ACC112 (cell line): Measurements from ENCODE around the gene TBK1.

Source experiments
- H2AFZ ChIP-seq: fragments of 200-600 bp; sonication (generic); one replicate; pipeline ENCODE4 v1.6.0; 2017; ENCODE audit warnings: antibody characterized with exemption, low read length; ENCODE audit not compliant: unreplicated experiment
- H3K27ac ChIP-seq: fragments of 200-600 bp; sonication (generic); 2 replicates; pipeline ENCODE4 v1.5.1; 2014; ENCODE audit warnings: low read depth, mild to moderate bottlenecking, antibody characterized with exemption, low read length, moderate library complexity
- H3K27me3 ChIP-seq: fragments of 200-600 bp; sonication (generic); 2 replicates; pipeline ENCODE4 v1.6.1; 2014; ENCODE audit warnings: mild to moderate bottlenecking, antibody characterized with exemption, low read length, moderate library complexity, mixed read lengths; ENCODE audit not compliant: insufficient read depth
- H3K36me3 ChIP-seq: fragments of 200-600 bp; sonication (generic); 2 replicates; pipeline ENCODE4 v1.6.1; 2016; ENCODE audit warnings: mild to moderate bottlenecking, antibody characterized with exemption, low read length, moderate library complexity, mixed read lengths; ENCODE audit not compliant: insufficient read depth
- H3K4me1 ChIP-seq: fragments of 200-600 bp; sonication (generic); one replicate; pipeline ENCODE4 v1.6.1; 2016; ENCODE audit warnings: low read length, mixed read lengths; ENCODE audit not compliant: insufficient read depth, unreplicated experiment, control insufficient read depth
- H3K4me3 ChIP-seq: fragments of 200-600 bp; sonication (generic); 2 replicates; pipeline ENCODE4 v1.5.1; 2014; ENCODE audit warnings: mild to moderate bottlenecking, low read depth, low read length
- H3K79me2 ChIP-seq: fragments of 200-600 bp; sonication (generic); one replicate; pipeline ENCODE4 v1.6.0; 2016; ENCODE audit warnings: low read length; ENCODE audit not compliant: control insufficient read depth, unreplicated experiment, insufficient read depth

TBK1 gene

DNA sequence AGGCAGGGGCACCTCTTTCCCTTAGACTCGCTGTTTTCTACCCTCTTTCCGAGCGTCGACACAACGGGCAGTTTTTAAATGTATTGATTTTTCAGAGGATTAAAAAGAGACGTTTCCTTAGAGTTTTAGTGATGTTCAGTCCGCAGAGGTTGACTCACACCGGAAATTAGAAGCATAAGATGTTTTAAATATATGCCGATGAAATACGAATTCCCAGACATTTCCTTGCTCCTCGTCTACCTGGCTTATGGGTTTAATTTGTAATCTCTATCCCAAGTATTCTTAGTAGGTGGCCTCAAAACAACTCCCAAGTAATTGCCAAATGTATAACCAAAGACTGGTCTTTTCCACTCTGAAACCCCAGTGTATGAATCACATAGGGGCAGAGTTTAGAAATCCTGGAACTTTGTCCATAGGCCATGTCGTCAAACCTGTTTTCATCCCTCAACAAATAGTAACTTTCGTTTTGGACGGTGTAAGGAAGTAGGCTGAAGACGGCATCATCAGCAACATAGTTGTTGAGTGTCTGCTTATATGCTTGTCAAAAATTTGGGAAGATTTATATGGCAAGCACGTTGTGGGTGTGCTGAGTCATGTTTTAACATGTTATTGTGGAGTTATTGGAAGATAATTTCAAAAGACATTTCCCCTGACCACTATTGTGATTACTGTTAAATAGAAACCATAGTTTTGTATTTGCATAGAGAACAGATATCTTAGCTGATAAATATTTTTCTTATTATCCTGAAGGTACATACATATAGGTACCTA lies 824 bp downstream of the TBK1 start:
- Histone ChIP-seq H3K27ac (peak overlapping the region; percentile 98), H2AFZ (peak overlapping the region; percentile 76), H3K79me2 (peaks cover 48% of the 10 kb centered on the region), H3K36me3 (0 out of 2 replicates have a peak, but pooled peaks cover 4% of the 10 kb centered on the region), H3K4me3 (peak overlapping the region; percentile 88), H3K4me1 (peaks cover 26% of the 10 kb centered on the region), H3K27me3 (no peaks in the 10 kb centered on the region)

DNA sequence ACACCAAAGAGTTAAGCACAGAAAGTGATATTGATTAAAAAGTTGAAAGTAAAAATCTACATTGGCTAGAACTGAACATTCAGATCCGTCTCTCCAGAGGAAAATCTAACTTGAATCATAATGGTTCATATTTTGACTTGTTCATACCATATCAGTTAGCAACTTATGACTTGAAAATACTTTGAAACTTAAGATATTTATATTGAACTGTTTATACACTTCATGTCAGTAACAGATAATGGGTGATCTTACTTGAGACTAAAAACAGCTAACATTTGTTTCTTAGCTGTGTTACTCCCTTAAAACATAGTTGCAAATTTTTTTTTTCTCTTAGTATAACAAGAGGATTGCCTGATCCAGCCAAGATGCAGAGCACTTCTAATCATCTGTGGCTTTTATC lies 3.6 kb downstream of the TBK1 start:
- H3K27me3 ChIP-seq: no peaks in the 10 kb centered on the region
- peaks cover 41% of the 10 kb centered on the region for H3K4me1 ChIP-seq
- H3K4me3 ChIP-seq: no peak overlapping the region
- 0 out of 2 replicates have a peak overlapping the region, but pooled peaks have one; percentile 9 for H3K27ac ChIP-seq
- no peak overlapping the region for H2AFZ ChIP-seq
- H3K79me2 ChIP-seq: peaks cover 71% of the 10 kb centered on the region
- no peaks in the 10 kb centered on the region for H3K36me3 ChIP-seq

DNA sequence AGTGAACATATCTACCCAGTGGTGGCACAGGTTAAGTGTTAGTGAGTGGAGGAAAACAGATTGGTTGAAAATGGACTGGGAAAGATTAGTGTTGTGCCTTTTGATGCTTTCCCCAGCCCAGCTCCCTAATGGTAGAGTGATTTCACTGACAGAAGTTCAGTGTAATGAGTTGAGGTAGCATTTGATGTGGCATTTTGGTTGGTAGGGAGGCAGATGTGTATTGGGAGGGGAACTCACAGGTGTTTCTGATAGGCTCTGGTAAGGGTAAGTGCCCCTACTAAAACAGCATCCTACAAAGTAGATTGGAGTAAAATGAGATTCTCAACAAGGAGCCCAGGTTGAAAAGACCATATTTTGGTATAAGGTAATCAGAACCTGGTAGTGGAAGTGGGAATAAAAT lies 4.2 kb downstream of the TBK1 start:
- H3K4me1 ChIP-seq: peaks cover 40% of the 10 kb centered on the region
- no peaks in the 10 kb centered on the region for H3K36me3 ChIP-seq
- H3K27me3 ChIP-seq: no peaks in the 10 kb centered on the region
- H3K4me3 ChIP-seq: no peak overlapping the region
- no peak overlapping the region for H2AFZ ChIP-seq
- H3K79me2 ChIP-seq: peaks cover 73% of the 10 kb centered on the region
- peak overlapping the region; percentile 9; the same call in 1 of the 2 replicates for H3K27ac ChIP-seq

DNA sequence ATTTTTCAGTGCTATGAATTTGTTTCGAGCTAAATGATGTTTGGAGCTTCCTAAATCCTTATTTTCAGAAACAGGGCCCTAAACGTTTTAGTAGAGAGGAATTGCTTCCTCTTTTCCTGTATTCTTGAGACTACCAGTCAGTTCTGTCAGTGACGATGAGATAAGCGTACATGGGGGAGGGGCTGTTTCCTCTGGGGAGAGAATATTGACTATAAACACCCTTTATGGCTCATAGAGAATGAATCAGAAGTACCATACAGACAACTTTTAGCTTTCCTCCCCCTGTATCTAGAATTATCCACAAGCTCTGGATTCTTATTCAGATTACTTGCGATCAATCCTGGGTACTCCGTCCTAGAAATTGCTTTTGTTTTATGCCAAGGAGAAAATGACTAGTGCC lies 5.1 kb downstream of the TBK1 start:
- H3K4me3 ChIP-seq: no peak overlapping the region

DNA sequence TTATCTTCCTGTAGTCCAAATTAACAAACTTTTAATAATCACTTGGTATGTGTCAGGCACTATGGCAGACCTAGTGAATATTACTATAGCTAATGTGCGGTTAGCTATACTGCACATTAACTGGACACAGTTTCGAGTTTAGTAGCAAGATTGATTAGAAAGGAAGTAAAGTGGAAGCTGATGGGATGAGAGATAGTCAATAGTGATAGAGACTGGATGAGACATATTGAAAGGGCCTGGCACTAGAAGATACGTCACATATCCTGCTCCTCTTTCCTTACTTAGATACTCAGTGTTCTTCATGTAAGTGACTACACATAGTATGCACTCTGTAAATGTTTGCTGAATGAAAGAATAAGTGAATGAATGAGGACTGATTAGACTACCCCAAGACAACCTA lies 5.5 kb downstream of the TBK1 start:
- Histone ChIP-seq H3K79me2 (peaks cover 77% of the 10 kb centered on the region), H2AFZ (no peak overlapping the region), H3K4me1 (peaks cover 53% of the 10 kb centered on the region), H3K36me3 (peaks cover 5% of the 10 kb centered on the region; the same call in 1 of the 2 replicates), H3K27me3 (no peaks in the 10 kb centered on the region), H3K27ac (peak overlapping the region; percentile 72), H3K4me3 (no peak overlapping the region)

More for the DNA sequence above, 5.1 kb downstream of the TBK1 start:
- Histone ChIP-seq H3K4me1 (peaks cover 49% of the 10 kb centered on the region), H3K27me3 (no peaks in the 10 kb centered on the region), H2AFZ (no peak overlapping the region), H3K36me3 (0 out of 2 replicates have a peak, but pooled peaks cover under 1% of the 10 kb centered on the region), H3K27ac (peak overlapping the region; percentile 72), H3K79me2 (peaks cover 76% of the 10 kb centered on the region)

DNA sequence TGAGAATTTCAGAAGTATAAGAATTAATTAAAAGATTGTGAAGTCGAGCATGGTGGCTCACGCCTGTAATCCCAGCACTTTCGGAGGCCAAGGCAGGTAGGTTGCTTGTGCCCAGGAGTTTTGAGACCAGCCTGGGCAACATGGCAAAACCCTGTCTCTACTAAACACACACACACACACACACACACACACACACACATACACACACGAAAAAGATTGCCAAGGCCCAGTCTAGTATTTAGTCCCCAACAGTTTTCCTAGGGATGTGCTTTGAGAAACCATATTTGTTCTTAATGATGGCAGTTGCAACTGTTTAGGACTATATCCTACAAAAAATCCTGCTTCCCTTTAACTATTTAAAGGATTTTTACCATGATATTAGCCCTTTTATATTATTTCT lies 6.0 kb downstream of the TBK1 start:
- no peaks in the 10 kb centered on the region for H3K27me3 ChIP-seq
- H3K4me1 ChIP-seq: peaks cover 57% of the 10 kb centered on the region
- H2AFZ ChIP-seq: no peak overlapping the region
- peak overlapping the region; percentile 72 for H3K27ac ChIP-seq
- peaks cover 9% of the 10 kb centered on the region for H3K36me3 ChIP-seq
- no peak overlapping the region for H3K4me3 ChIP-seq
- peaks cover 77% of the 10 kb centered on the region for H3K79me2 ChIP-seq

DNA sequence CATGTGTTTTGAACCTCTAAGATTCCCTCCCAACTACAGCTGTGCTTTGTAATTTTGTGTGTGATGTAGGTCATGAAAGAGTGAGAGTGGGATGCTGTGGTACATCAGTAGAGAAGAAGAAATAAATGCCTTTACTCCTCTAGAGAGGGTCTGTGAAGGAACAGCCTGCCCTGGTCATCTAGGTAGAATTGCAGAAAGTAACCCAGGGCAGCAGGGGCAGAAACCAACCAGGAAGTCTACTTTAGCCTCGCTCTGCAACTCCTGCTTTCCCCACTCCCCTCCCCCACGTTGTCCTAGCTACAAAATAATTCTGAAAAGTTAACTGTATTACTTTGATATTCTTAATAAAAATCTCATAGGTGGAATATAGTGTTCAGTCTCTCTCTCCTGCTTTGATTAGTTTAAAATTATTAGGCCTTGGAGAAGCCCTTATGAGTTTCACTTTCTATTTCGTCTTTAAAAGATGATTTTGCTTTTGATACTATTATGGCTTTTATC lies 7.5 kb downstream of the TBK1 start:
- Histone ChIP-seq H3K27me3 (no peaks in the 10 kb centered on the region), H3K27ac (peak overlapping the region; percentile 72), H3K4me3 (peak overlapping the region; percentile 69), H3K79me2 (peaks cover 67% of the 10 kb centered on the region), H3K36me3 (peaks cover 9% of the 10 kb centered on the region), H3K4me1 (peaks cover 56% of the 10 kb centered on the region), H2AFZ (no peak overlapping the region)

DNA sequence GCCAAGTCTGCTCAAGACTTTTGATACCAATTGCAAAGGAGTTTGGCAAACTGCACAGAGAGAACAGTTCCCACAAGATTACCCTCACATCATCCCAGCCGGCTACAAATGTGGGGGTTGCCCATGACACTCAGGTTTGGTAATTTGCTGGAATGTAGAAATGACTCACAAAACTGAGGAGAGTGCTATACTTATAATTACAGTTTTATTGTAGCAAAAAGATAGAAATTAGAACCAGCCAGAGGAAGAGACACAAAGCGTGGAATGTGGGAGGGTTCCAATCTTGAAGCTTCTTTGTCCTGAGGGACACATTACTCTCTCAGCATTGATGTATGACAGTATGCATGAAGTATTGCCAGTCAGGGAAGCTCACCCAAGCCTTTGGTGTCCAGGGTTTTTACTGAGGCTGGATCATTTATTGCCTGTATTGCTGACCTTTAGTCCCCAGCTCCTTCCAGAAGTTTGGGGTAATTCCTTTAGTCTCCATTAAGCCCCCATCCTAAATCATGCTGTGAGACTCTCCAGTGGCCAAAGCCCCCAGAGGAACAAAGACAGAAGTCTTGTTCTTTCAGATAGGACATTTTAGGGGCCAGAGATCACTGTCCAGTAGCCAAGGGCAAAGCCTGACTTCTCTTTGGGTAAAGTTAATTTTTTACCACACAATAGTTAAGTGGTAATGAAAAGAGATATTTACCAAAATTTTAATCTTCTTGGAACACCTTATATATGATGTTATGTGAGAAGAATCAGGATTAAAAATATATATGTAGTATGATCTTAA lies 9.9 kb downstream of the TBK1 start:
- Histone ChIP-seq H3K36me3 (peaks cover 29% of the 10 kb centered on the region), H2AFZ (no peak overlapping the region), H3K27ac (peak overlapping the region; percentile 81)

DNA sequence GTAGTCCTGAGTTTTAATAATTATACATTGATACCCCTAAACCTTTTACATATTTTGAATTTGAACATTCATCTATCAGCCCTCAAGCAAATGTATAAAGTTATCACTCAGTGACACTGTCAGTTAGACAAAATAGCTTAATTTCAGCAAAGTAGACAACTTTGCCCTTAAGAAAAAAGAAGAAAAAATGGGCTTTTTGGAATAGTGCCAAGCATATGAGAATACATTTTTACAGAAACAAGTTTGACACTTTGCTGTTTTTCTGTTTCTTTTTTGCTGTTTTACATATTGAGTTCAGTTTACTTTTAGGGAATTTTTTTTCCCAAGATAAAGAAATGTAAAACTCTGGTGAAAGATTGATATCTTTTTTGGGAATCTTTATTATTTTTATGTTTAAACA lies 14.3 kb downstream of the TBK1 start:
- peaks cover 19% of the 10 kb centered on the region for H3K4me1 ChIP-seq
- no peak overlapping the region for H2AFZ ChIP-seq
- H3K4me3 ChIP-seq: no peak overlapping the region
- H3K27ac ChIP-seq: no peak overlapping the region
- peaks cover 13% of the 10 kb centered on the region for H3K79me2 ChIP-seq
- no peaks in the 10 kb centered on the region for H3K27me3 ChIP-seq
- peaks cover 46% of the 10 kb centered on the region for H3K36me3 ChIP-seq

More for the DNA sequence above, 9.9 kb downstream of the TBK1 start:
- no peaks in the 10 kb centered on the region for H3K27me3 ChIP-seq
- H3K4me3 ChIP-seq: no peak overlapping the region
- H3K79me2 ChIP-seq: peaks cover 48% of the 10 kb centered on the region
- peaks cover 49% of the 10 kb centered on the region for H3K4me1 ChIP-seq

DNA sequence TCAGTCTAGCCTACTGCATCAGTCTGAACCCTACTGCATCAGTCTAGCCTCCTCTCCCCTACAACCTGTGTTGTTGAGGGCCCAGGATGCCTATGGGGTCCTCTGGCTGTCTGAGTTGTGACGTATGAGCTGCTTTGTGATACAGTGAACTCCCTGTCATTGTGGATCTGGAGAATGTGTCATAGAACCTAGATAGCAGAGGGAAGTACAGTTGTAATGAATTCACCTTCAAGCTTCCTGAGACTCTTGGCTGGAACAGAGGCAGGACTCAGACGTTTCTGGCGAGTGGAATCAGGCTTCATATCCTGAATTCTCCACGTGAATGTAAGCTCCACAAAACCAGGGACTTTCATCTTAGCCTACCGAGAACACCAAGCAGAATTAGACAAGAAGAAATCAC lies 17.0 kb downstream of the TBK1 start:
- Histone ChIP-seq H3K27ac (no peak overlapping the region), H3K79me2 (no peaks in the 10 kb centered on the region), H3K4me3 (no peak overlapping the region), H3K36me3 (peaks cover 48% of the 10 kb centered on the region), H3K27me3 (no peaks in the 10 kb centered on the region), H2AFZ (no peak overlapping the region), H3K4me1 (no peaks in the 10 kb centered on the region)
